IPS DF 4.7 (cell line): ENCODE results near the gene CLEC2B.
A peak's percentile ranks its signal among the peaks of the same experiment; 100 is the strongest.

Source experiments
- DNase-seq: peaks from one replicate; pipeline ENCODE4 v3.0.0-alpha.2; 2013; ENCODE audit warnings: low spot score; ENCODE audit errors: extremely low read depth

Gene CLEC2B

DNA sequence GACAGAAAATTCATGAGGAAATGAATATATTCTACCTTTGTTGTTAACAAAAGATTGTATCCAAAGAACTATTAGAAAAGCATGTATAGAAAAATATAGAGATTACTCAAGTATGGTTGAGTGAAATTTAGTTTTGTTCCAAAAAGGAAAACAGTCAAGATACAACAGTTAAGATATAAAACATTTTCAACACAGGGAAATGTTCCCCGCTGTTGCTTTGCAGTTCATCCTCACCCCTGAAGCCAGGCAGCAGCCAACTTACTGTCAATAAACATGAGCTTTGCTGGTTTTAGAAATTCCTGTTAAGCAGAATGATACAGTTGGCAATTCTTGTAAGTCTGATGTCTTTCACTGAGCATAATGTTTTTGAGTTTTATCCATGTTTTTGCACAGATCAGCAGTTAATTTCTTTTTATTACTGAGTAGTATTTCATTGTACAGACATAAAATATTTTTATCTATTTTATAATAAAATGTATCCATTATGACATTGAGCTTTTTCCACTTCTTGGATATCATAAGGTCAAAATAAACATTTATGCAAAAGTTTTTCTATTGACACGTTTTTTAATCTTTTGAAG, 1.2 kb upstream of the CLEC2B start:
- DNase-seq: no peak

GRCh38 chr12:9868951-9869306, 225 bp downstream of the CLEC2B start:
- no peak for DNase-seq

GRCh38 chr12:9868311-9868801, 798 bp downstream of the CLEC2B start:
- no peak for DNase-seq

DNA sequence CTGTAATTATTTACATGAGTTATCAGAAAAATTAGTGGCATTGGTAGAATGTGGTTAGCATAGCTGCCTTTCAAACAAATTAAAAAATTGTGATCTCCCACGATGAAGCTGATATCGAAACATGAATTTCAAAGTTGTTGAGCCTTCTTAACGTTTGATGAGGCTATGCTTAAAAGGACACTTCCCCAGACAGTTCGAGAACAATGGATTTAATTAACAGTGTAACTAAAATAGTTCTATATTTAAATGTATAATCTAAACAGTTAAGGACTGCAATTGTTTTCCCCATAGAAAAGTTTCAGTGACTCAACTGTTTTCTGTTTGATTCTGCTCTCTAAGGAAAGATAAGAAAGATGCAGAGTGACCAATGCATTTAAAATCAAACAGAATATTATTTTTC, 1.6 kb downstream of the CLEC2B start:
- DNase-seq: no peak

DNA sequence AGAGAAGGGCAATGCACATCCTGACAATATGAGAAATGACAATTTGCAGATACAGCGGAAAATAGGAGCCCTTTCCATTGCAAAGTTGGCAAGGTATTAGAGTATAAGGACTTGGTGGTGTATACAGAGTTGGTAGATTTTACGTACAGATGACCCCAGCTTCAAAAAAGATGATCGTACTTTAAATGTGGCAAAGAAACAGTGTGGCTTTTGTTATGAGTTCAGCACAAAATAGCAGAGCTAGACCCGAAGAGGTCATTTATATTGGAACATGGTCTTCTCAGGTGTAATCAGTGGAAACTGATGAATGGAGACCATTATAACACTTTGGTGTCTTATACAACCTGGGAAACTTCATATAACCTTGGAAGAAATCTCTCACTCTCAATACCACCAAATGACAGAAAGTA, 2.3 kb downstream of the CLEC2B start:
- DNase-seq: no peak

- DNase-seq: no peak
Observed at GRCh38 chr12:9864913-9865675, 4.1 kb downstream of the CLEC2B start.

DNA sequence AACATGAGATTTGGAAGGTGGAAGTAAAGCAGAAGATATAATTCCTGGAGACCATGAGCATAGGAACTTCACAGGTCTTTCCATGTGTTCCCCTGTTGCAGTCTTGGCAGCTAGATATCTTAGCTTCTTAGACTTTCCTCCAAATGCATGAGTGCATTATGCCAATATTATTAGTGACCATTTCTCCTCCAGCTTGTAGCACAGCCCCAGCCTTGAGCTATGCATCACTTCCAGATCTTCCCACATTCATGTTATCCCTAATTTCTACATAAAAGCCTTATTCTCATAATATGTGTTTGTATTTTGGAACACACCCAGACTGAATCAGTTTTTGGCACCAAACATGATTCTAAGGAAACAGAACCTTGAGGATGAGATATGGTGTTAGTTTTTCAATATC, 11.0 kb downstream of the CLEC2B start:
- DNase-seq: no peak

DNA sequence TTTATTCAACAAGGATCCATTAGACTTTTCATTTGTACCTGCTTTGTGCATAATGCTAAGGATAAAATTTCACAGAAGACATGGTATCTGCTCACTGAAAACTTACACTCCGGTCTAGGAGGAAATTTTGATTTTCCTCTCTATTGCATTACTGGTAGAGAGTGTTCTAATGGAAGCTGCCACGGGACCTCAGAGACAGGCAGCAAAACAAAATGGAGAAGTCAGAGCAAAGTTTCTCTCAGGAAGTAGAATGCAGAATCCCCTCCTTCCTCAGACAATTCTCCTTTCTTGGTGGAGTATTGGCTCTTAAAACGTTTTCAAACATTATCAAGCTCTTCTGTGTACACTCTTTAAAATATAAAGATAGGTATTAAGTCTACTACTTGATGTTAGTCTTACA, 12.3 kb downstream of the CLEC2B start:
- no peak for DNase-seq

- no peak for DNase-seq
Observed at GRCh38 chr12:9856151-9856550, 13.0 kb downstream of the CLEC2B start.

- DNase-seq: no peak
Observed at GRCh38 chr12:9851927-9852326, 17.2 kb downstream of the CLEC2B start.

- no peak for DNase-seq
Observed at GRCh38 chr12:9851050-9851449, 18.1 kb downstream of the CLEC2B start.

DNA sequence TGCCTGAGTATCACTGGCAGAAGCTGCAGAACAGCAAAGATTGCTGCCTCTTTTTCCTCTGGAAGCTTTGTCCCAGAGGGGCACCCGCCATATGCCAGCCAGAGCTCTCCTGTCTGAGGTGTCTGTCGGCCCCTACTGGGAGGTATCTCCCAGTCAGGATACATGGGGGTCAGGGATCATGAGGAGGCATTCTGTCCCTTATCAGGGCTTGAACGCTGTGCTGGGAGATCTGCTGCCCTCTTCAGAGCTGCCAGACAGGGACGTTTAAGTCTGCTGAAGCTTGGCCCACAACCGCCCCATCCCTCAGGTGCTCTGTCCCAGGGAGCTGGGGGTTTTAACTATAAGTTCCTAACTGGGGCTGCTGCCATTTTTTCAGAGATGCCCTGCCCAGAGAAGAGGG, 20.3 kb downstream of the CLEC2B start:
- no peak for DNase-seq

DNA sequence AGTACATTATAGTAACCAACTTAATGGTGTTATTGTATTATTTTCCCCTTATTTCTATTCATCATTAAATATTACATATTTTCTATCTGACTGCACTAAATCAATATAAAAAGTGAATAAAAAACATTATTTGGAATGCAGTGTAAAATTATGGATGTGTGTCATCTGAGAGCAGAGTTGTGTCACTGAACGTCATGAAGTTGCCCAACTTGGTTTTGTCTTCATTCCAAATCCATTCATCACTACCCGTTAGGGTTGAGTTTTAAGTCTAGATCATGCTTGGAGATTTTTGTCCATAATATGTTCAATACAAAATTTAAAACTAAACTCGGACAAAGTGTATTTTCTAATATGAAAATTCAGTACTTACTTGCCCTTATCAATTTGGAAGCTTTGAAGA, 25.7 kb downstream of the CLEC2B start:
- DNase-seq: no peak

GRCh38 chr12:9831720-9832119, 37.4 kb downstream of the CLEC2B start:
- DNase-seq: no peak

DNA sequence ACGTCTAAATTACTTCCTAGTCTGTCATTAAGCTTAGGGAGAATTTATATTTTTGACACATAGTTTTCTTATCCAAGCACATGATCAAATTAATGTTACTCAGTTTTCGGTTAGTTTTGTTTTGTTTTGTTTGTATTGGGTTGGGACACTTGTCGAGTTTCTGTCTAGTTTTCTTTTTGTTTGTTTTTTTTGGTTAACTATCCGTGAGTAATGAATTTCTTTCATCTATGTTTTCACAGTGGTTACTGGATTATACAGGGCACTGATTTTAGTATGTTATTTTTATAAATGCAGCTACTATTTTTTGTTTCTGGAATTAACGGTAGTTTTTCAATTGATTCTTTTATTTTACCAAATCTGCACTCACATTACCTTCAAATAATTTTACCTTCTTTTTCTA, 39.2 kb downstream of the CLEC2B start:
- DNase-seq: no peak

GRCh38 chr12:9829483-9829882, 39.7 kb downstream of the CLEC2B start:
- DNase-seq: no peak

- no peak for DNase-seq
Observed at GRCh38 chr12:9827209-9827888, 41.8 kb downstream of the CLEC2B start, which contains the start of gene KLRF1. Gene KLRF1, plus strand, starts transcription at chr12:9827481. Its CDS starts 64 bp downstream, at chr12:9827545.

- DNase-seq: no peak
Observed at GRCh38 chr12:9820281-9820930, 48.7 kb downstream of the CLEC2B start.

- peak; percentile 49 for DNase-seq
Observed at GRCh38 chr12:9813821-9814798, 55.0 kb downstream of the CLEC2B start.

DNA sequence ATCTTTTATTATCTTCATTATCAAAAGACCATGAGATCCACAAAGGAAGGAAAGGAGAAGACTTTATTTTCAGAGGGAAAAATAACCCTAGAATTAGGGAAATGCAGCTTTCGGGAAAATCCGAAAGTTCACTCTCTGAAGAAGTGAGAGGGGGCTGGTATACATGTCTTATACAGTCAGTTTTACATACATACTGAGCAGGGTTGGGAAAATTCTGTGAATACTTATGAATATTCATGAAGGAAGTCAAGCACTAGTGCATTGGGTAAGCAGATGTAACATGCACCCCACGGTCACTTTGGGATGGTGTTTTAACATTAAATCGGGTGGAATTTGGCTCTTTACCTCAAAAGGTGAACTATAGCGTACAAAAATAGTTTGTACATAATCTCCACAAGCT, 57.5 kb downstream of the CLEC2B start:
- no peak for DNase-seq

- no peak for DNase-seq
Observed at GRCh38 chr12:9810671-9811070, 58.5 kb downstream of the CLEC2B start.
